GM19468 (cell line): Measurements from ENCODE around the gene UQCR11.

Experiments
- ATAC-seq: cut with Tn5 transposase; IDR thresholded peaks from one replicate; pipeline ENCODE4 v1.9.1; 2021; ENCODE audit warnings: mild to moderate bottlenecking, moderate library complexity, moderate number of reproducible peaks; ENCODE audit not compliant: unreplicated experiment; ENCODE audit errors: extremely low read depth

The UQCR11 gene

GRCh38 chr19:1549332-1549945, 55.8 kb downstream of the UQCR11 start:
- ATAC-seq = no peak
